ENCODE data around the gene ADAM12.

The ADAM12 gene

DNA sequence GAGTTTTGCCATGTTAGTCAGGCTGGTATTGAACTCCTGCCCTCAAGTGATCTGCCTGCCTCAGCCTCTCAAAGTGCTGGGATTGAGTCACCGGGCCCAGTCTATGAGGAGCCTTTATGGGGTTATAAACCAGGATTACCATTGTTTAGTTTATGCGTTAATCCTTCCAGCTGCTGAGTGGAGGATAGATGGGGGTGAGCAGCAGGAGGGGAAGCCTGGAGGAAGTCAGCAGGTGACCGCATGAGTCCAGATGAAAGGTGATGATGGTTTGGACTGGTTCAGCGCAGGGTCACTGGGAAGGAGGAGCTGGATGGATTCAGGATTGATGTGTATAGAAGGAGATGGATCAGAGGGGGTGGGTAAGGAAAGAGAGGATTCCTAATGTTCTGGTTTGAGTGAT, 197.1 kb downstream of the ADAM12 start (continued):
- TF ChIP-seq, protein P1, sequence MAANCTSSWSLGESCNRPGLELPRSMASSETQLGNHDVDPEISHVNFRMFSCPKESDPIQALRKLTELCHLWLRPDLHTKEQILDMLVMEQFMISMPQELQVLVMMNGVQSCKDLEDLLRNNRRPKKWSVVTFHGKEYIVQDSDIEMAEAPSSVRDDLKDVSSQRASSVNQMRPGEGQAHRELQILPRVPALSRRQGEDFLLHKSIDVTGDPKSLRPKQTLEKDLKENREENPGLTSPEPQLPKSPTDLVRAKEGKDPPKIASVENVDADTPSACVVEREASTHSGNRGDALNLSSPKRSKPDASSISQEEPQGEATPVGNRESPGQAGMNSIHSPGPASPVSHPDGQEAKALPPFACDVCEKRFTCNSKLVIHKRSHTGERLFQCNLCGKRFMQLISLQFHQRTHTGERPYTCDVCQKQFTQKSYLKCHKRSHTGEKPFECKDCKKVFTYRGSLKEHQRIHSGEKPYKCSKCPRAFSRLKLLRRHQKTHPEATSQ (tag by site-specific recombination; IDR thresholded peaks at IDR 0.05): 0 out of 2 replicates have a peak, but pooled peaks have one; percentile 31
- TF ChIP-seq, protein P2, sequence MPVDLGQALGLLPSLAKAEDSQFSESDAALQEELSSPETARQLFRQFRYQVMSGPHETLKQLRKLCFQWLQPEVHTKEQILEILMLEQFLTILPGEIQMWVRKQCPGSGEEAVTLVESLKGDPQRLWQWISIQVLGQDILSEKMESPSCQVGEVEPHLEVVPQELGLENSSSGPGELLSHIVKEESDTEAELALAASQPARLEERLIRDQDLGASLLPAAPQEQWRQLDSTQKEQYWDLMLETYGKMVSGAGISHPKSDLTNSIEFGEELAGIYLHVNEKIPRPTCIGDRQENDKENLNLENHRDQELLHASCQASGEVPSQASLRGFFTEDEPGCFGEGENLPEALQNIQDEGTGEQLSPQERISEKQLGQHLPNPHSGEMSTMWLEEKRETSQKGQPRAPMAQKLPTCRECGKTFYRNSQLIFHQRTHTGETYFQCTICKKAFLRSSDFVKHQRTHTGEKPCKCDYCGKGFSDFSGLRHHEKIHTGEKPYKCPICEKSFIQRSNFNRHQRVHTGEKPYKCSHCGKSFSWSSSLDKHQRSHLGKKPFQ (tag by site-specific recombination; IDR thresholded peaks at IDR 0.05): peak; percentile 33; the same call in 1 of the 2 replicates
- no peak for TF ChIP-seq ZSCAN23 (tag by site-specific recombination; IDR thresholded peaks at IDR 0.05)
- 0 out of 2 replicates have a peak, but pooled peaks have one; percentile 28 for TF ChIP-seq ZNF596 (tag by site-specific recombination; IDR thresholded peaks at IDR 0.05)
- TF ChIP-seq, protein P3, sequence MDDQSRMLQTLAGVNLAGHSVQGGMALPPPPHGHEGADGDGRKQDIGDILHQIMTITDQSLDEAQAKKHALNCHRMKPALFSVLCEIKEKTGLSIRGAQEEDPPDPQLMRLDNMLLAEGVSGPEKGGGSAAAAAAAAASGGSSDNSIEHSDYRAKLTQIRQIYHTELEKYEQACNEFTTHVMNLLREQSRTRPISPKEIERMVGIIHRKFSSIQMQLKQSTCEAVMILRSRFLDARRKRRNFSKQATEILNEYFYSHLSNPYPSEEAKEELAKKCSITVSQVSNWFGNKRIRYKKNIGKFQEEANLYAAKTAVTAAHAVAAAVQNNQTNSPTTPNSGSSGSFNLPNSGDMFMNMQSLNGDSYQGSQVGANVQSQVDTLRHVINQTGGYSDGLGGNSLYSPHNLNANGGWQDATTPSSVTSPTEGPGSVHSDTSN (CRISPR knock-in tag; IDR thresholded peaks at IDR 0.05): no peak
- peak; percentile 74 for TF ChIP-seq GLI2 (tag by site-specific recombination; IDR thresholded peaks at IDR 0.05; ENCODE audit: borderline replicate concordance, low read depth)
- TF ChIP-seq ZNF521 (tag by site-specific recombination; IDR thresholded peaks at IDR 0.05): no peak
- TF ChIP-seq, protein P4, sequence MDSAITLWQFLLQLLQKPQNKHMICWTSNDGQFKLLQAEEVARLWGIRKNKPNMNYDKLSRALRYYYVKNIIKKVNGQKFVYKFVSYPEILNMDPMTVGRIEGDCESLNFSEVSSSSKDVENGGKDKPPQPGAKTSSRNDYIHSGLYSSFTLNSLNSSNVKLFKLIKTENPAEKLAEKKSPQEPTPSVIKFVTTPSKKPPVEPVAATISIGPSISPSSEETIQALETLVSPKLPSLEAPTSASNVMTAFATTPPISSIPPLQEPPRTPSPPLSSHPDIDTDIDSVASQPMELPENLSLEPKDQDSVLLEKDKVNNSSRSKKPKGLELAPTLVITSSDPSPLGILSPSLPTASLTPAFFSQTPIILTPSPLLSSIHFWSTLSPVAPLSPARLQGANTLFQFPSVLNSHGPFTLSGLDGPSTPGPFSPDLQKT (IDR thresholded peaks at IDR 0.05; ENCODE audit: borderline replicate concordance, low read depth, low read length): no peak
- no peak for TF ChIP-seq ZFP37 (tag by site-specific recombination; IDR thresholded peaks at IDR 0.05)
- TF ChIP-seq KLF8 (tag by site-specific recombination; IDR thresholded peaks at IDR 0.05): peak; percentile 51
- no peak for TF ChIP-seq ZNF174 (tag by site-specific recombination; IDR thresholded peaks at IDR 0.05)
- no peak for TF ChIP-seq EGR2 (tag by site-specific recombination; IDR thresholded peaks at IDR 0.05; ENCODE audit: low read depth)
- no peak for TF ChIP-seq ZNF366 (tag by site-specific recombination; conservative IDR thresholded peaks at IDR 0.05)
- no peak for TF ChIP-seq ZNF658 (tag by site-specific recombination; IDR thresholded peaks at IDR 0.05)
- no peak for TF ChIP-seq SP3 (tag by site-specific recombination; IDR thresholded peaks at IDR 0.05)
- no peak for TF ChIP-seq ZNF214 (tag by site-specific recombination; IDR thresholded peaks at IDR 0.05; ENCODE audit: borderline replicate concordance)
- no peak for TF ChIP-seq ZNF175 (tag by site-specific recombination; IDR thresholded peaks at IDR 0.05)
- no peak for TF ChIP-seq ZNF26 (tag by site-specific recombination; IDR thresholded peaks at IDR 0.05)
- TF ChIP-seq ZNF292 (tag by site-specific recombination; IDR thresholded peaks at IDR 0.05; ENCODE audit: borderline replicate concordance, low read depth): no peak
- TF ChIP-seq ZNF157 (tag by site-specific recombination; IDR thresholded peaks at IDR 0.05): no peak
- TF ChIP-seq ZNF324 (tag by site-specific recombination; IDR thresholded peaks at IDR 0.05): 0 out of 2 replicates have a peak, but pooled peaks have one; percentile 28
- TF ChIP-seq ZNF555 (tag by site-specific recombination; conservative IDR thresholded peaks at IDR 0.05): no peak
- TF ChIP-seq, protein P5, sequence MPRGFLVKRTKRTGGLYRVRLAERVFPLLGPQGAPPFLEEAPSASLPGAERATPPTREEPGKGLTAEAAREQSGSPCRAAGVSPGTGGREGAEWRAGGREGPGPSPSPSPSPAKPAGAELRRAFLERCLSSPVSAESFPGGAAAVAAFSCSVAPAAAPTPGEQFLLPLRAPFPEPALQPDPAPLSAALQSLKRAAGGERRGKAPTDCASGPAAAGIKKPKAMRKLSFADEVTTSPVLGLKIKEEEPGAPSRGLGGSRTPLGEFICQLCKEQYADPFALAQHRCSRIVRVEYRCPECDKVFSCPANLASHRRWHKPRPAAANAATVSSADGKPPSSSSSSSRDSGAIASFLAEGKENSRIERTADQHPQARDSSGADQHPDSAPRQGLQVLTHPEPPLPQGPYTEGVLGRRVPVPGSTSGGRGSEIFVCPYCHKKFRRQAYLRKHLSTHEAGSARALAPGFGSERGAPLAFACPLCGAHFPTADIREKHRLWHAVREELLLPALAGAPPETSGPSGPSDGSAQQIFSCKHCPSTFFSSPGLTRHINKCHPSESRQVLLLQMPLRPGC (tag by site-specific recombination; IDR thresholded peaks at IDR 0.05): peak; percentile 91
- no peak for TF ChIP-seq KLF7 (tag by site-specific recombination; IDR thresholded peaks at IDR 0.05; ENCODE audit: borderline replicate concordance)
- TF ChIP-seq ZNF514 (tag by site-specific recombination; IDR thresholded peaks at IDR 0.05): no peak
- TF ChIP-seq ZFHX2 (tag by site-specific recombination; conservative IDR thresholded peaks at IDR 0.05): no peak
